Activated CD8-positive, alpha-beta memory T cell treated with anti-CD3 and anti-CD28 coated beads for 24 hours (primary cell): Measurements from ENCODE around the gene SLC32A1.
A peak's percentile ranks its signal among the peaks of the same experiment; 100 is the strongest.

Experiments
- DNase-seq: peaks from one replicate; pipeline ENCODE4 v3.0.0-alpha.2; 2020

The SLC32A1 gene

DNA sequence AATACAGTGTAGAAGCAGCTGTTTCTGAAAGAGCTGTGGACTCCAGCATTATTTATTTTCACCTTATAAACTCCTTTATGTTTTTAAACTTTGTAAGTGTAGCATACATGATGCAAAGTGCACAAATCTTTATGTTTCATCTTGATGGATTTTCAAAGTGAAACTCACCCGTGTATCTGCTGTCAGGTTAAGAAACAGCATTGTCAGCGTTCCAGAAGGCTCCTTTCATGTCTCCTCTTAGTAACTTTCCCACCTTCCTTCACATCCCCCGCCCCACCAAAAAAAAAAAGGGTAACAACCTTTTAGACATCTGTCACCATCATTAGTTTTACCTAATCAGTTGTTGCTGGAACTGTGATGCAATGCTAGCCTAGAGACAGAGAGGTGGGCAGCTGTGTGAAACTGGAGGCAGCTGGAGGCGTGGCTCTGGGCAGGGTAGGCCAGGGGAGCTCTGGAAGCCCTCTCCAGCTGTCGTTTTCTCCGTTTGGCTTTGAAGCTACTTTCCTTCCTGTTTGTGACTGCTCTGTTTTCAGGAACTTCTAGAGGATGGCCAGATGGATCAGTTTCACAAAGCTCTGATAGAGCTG, 31.1 kb downstream of the SLC32A1 start:
- DNase-seq = no peak

DNA sequence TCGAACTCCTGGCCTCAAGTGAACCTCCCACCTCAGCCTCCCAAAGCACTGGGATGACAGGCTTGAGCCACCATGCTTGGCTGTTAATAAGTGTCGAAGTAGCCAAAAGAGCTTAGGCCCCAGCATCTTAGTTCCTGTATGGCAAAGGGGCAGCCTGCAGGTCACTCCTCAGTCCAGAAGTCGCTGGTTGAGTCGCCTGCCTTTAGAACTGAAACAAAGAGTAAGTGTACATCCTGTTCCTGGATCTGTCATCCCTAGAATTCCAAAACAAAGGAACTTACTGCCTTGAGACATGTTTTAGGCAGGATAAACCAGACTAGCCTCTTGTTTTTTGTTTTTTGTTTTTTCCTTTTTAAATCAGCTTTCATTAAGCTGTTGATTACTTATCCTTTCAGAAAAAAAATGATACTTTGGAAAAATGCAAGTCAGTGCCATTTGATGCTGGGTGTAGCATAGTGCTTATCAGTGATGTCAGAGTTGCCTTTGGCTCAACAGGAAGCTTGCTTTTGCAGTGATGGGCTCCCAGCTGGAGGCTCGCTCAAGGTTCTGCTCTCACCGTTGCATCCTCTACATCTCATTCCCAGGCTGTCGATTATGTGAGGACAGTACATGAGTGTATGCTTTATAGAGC, 33.0 kb downstream of the SLC32A1 start:
- no peak for DNase-seq

DNA sequence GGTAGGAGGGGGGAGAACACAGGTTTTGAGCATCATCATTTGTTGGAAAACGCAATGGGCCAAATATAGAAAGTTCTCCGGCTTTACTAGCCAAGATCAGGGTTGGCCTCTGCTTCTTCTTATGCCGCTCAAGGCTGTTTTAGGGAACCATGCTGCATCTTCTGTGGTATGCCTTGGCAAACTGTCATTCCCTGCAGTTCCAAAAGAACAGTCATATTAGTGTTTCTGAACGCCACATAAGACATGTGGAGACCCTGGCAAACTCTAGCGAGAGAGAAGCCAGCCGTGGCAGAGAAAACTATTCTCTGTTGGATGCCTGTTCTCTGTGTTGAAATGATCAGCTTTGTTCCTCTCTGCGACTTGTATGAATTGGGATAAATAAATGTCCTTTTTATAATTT, 34.8 kb downstream of the SLC32A1 start:
- DNase-seq = no peak

DNA sequence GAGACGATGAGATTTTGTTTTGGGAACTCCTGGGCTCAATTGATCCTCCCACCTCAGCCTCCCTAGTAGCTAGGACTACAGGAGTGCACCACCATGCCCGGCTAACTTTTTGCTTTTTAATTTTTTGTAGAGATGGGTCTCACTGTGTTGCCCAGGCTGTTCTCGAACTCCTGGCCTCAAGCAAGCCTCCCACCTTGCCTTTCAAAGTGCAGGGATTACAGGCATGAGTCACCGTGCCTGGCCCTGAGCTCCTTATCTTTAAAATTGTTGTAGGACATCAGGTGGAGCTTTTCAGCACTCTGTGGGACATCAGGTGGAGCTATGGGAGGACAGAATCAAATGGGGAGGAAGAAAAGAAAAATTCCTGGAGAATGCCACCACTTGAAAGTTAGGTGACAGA, 36.7 kb downstream of the SLC32A1 start:
- no peak for DNase-seq

DNA sequence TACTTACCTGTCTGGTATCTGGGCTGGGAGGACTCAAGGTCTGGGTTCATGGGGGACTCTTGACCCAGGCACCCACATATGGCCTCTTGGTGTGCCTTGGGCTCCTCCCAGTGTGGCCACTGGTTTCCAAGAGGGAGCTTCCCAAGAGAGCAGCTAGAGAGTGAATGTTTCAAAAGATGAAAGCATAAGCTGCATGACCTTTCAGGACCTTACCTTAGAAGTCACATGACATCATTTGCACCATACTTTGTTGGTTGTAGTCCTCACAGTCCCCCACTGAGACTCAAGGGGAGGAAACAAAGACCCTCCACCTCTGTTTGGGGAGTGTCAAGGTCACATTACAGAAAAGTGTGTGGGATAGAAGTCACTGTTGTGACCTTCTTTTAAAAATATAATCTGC, 37.9 kb downstream of the SLC32A1 start:
- DNase-seq = no peak

DNA sequence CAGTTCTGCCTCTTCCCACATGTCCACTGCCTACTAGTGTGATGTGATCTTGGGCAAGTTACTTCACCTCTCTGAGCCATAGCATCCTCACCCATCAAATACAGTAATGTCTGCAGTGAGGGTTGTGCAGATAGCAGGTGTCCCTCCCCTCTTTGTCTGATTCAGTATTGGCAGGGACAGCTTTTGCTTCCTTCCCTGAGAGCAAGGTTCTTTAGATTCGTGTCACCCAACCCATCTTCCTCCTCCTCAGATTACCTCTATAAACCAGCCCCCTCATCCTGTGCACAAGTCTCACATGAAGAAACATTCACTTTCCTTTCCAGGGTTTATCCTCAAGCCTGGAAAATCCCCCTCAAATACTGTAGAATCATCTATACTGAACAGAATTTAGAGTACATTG, 39.3 kb downstream of the SLC32A1 start:
- no peak for DNase-seq

DNA sequence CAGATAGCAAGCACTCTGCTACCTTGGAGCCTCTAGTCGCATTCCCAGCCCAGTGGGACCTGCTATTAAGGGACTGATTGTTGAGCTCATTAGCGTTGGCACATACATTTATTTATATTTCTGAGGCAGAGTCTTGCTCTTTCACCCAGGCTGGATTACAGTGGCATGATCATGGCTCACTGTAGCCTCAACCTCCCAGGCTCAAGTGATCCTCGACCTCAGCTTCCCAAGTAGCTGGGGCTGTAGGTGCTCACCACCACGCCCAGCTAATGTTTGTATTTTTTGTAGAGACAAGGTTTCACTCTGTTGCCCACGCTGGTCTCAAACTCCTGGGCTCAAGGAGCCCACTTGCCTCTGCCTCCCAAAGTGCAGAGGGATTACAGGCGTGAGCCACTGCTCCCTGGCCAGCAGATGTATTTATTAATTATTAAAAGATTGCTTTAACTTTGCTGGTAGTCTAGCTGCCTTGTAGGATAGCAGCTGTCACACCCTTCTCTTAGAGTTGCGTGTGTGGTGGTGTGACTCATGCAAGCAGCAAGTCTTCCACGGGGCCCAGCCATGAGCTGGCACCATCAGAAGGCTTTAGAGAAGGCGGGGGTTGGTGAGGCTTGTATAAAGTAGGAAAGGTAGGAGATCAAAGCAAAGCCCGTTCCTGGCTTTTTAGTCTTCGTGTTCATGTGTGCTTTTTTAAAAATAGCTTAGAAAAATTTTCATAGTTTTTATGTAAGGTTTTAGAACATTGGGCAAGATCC, 40.5 kb downstream of the SLC32A1 start:
- DNase-seq = peak; percentile 65

DNA sequence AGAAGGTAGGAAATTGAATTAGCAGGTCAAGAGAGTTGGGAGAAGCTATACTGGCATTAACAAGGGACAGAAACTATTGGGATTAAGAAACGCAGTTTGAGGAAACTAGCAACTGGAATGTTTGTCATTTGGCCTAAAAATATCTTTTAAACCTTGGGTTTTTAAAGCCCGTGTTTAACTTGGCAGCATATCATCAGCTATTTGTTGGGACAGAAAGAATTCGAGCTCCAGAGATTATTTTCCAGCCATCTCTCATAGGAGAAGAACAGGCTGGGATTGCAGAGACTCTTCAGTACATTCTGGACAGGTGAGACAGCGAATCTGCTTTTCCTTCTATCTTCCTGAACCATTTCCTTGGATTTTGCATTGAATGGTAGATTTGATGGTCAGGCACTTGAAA, 41.8 kb downstream of the SLC32A1 start:
- DNase-seq = no peak

DNA sequence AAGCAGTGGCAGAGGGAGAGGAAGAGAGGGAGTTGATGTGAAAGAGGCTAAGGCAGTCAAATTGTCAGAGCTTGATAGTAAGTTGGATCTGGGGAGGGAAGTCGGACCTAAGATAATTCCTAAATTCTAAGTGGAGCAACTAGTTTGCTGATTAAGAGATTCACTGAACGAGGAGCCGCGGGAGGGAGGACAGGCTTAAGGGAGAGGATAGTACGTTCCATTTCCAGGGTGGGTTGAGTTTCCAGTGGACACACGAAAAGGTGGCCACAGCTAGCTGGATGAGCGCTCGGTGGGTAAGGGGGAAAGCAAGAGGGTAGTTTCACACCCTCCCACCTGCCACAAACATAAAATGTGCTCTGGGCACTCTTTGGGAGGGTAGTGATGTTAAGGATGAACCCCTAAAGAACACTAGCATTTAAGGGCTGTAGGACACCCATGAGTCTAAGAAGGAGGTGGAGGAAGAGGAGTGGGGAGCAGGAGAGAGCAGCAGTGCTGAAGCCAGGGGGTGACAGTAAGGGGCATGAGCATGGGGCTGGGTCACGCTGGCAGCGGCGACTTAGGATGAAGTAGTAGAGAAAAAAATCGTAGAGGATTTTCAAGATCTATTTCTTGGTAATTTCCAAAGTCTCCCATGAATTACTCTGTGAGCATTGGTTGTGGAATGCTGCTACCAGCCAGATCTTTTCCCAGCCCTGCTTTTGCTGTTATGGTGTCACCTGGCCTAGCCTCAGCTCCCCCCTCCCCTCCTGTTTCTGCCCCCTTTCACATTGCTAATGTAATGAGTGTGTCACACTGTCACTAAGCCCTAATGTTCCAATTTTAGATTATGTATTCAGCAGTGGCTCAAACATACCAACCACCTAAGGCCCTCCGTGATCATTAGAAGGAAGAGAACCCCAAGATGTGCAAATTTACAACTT, 45.4 kb downstream of the SLC32A1 start:
- DNase-seq = no peak

DNA sequence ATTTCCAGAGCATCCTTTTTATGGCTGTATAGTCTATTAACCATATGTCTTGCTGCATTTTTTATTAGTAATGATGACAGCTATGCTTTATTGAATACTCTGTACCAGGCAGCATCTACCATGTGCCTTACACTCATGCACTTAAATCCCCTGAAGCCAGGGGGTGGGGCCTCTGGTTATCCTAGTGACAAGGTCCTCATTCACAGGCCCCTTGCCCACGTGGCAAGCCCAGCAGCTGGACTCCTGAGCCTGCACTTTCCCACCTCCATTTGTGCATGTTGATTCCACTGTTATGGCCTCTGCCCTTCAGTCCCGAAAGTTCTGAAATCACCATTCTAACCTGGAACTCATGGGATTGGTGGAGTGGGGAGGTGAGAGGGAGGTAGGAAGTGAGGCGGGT, 46.3 kb downstream of the SLC32A1 start:
- DNase-seq = no peak

DNA sequence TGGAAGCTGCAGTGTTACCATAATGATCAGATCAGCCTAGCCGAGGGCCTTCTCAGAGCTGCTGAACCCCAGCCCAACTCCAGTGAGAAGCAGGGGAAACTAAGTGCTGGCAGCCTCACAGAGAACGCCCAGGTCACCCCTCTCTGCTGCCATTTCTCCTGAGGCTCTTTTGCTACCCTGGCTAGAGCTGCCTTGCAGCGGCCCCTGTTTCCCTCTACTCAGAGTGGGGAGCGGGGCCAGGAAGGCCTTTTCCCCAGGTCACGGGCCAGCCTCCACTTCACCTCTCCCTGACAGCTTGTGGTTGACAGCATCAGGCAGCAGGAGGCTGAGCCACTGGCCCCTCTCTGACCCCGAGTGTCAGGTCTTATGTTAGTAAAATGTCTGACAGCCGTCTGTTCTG, 46.7 kb downstream of the SLC32A1 start:
- no peak for DNase-seq

DNA sequence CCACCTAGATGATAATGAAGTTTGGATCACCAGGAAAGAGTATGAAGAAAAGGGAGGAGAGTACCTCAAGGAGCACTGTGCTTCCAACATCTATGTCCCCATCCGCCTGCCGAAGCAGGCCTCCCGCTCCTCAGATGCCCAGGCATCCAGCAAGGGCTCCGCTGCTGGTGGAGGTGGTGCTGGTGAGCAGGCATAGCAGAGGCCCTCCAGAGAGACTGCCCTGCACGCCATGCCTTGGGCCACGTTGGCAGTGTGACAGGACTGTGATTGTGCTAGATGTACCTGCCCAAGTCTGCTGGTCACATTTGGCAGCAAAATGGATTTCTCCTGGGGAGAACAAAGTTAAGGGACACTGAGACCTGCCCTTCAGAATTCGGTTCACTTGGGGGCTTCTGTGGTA, 47.3 kb downstream of the SLC32A1 start:
- no peak for DNase-seq

DNA sequence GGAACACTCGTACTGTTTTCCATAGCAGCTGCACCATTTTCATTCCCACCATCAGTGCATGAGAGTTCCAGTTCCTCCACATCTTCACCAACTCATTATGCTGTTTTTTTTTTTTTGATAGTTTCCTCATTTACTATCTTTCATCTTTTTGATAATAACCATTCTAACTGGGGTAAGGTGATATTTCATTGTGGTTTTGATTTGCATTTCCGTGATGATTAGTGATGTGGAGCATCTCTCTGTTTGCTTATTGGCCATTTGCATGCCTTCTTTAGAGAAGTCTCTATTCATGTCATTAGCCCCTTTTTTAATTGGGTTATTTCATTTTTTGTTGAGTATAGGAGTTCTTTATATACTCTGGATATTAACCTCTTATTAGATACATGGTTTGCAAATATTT, 49.9 kb downstream of the SLC32A1 start:
- DNase-seq = no peak

DNA sequence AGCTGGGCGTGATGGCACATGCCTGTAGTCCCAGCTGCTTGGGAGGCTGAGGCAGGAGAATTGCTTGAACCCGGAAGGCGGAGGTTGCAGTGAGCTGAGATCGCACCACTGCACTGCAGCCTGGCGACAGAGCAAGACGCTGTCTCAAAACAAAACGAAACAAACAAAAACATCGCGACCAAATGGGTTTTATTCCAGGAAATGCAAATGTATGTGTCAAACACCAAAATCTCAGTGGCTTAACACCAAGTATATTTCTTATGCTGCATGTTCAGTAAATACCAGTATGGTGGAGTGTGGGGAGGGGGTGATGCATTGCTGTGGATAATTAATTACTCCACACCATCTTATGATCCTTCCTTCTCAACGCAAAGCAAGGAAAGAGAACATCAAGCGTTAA, 52.1 kb downstream of the SLC32A1 start:
- no peak for DNase-seq
